ENCODE results near the gene LUC7L3. TPM values are rescaled to one million over a fixed set of nuclear protein-coding genes. Genes with fewer than 3 reads are reported as not detected.

LUC7L3 gene
- total RNA-seq, 4 donors from 2014 or later = 31.5 to 267 (median 42.6) TPM

GRCh38 chr17:50691550-50692447 lies 27.6 kb upstream of the LUC7L3 start:
- WGBS = 56% methylated on average over 6 of the region's 6 CpGs
- no peaks in the 10 kb centered on the region for H3K9me3 ChIP-seq
- peak in 1 of 2 donors; percentile 14 for DNase-seq (ENCODE audit: low spot score in 2 of 2)
- TF ChIP-seq POLR2AphosphoS5 (IDR thresholded peaks at IDR 0.05) = no peak
- TF ChIP-seq, protein P1, sequence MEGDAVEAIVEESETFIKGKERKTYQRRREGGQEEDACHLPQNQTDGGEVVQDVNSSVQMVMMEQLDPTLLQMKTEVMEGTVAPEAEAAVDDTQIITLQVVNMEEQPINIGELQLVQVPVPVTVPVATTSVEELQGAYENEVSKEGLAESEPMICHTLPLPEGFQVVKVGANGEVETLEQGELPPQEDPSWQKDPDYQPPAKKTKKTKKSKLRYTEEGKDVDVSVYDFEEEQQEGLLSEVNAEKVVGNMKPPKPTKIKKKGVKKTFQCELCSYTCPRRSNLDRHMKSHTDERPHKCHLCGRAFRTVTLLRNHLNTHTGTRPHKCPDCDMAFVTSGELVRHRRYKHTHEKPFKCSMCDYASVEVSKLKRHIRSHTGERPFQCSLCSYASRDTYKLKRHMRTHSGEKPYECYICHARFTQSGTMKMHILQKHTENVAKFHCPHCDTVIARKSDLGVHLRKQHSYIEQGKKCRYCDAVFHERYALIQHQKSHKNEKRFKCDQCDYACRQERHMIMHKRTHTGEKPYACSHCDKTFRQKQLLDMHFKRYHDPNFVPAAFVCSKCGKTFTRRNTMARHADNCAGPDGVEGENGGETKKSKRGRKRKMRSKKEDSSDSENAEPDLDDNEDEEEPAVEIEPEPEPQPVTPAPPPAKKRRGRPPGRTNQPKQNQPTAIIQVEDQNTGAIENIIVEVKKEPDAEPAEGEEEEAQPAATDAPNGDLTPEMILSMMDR (IDR thresholded peaks at IDR 0.05) = no peak
- TF ChIP-seq EP300 (IDR thresholded peaks at IDR 0.05) = no peak
- no peak for TF ChIP-seq POLR2A (IDR thresholded peaks at IDR 0.05)
- peaks cover 41% of the 10 kb centered on the region for H3K36me3 ChIP-seq
- peaks cover 12% of the 10 kb centered on the region for H3K4me1 ChIP-seq
- H3K4me3 ChIP-seq = no peak overlapping the region
- H3K27ac ChIP-seq = no peak overlapping the region
- no peaks in the 10 kb centered on the region for H3K27me3 ChIP-seq

DNA sequence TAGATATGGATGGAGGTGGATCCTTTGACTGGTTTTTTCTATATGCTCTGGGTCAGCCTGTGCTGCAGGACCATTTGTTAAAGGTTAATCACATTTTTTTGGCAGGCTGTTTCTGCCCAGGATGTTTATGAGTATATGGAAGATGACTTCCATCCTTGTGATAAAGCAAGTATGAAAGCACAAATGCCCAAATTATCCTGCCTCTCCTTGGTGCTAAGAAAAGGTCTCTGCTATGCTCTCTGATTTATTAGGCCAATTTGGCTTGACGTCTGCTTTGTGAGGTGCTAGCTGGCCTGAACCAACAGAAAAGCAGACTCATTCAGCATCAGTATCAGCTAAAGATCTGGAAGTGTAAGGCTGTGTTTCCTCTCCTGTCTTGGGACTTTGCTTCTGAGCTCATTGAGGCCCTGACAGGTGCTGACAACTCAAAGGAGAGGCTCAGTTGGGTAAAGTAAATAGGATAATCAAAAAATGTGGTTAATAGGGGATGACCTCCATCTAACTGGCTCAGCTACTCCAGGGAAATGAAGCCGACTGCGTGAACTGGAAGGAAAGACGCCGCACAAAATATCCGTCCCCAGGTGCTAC lies 26.9 kb upstream of the LUC7L3 start:
- no peaks in the 10 kb centered on the region for H3K27me3 ChIP-seq
- no peak overlapping the region for H3K4me3 ChIP-seq
- TF ChIP-seq EP300 (IDR thresholded peaks at IDR 0.05) (no peak), POLR2A (IDR thresholded peaks at IDR 0.05) (no peak)
- H3K27ac ChIP-seq = no peak overlapping the region
- H3K9me3 ChIP-seq = no peaks in the 10 kb centered on the region
- 91% methylated on average over 6 of the region's 6 CpGs for WGBS
- H3K36me3 ChIP-seq = peaks cover 49% of the 10 kb centered on the region
- peaks cover 9% of the 10 kb centered on the region for H3K4me1 ChIP-seq
- peak in 1 of 2 donors; percentile 14 for DNase-seq (ENCODE audit: low spot score in 2 of 2)

- WGBS = 80% methylated on average over 5 of the region's 5 CpGs
- H3K27ac ChIP-seq = no peak overlapping the region
- H3K4me1 ChIP-seq = peaks cover 9% of the 10 kb centered on the region
- H3K9me3 ChIP-seq = no peaks in the 10 kb centered on the region
- H3K27me3 ChIP-seq = no peaks in the 10 kb centered on the region
- TF ChIP-seq POLR2A (IDR thresholded peaks at IDR 0.05) (no peak), EP300 (IDR thresholded peaks at IDR 0.05) (no peak), POLR2AphosphoS5 (IDR thresholded peaks at IDR 0.05) (no peak)
- TF ChIP-seq, protein P1 (IDR thresholded peaks at IDR 0.05) = no peak
- peak in 1 of 2 donors; percentile 33 for DNase-seq (ENCODE audit: low spot score in 2 of 2)
- H3K36me3 ChIP-seq = peaks cover 55% of the 10 kb centered on the region
- H3K4me3 ChIP-seq = no peak overlapping the region
Measured at GRCh38 chr17:50693036-50693682, 26.2 kb upstream of the LUC7L3 start.

GRCh38 chr17:50696365-50696879 lies 23.0 kb upstream of the LUC7L3 start:
- TF ChIP-seq EP300 (IDR thresholded peaks at IDR 0.05) (no peak), POLR2AphosphoS5 (IDR thresholded peaks at IDR 0.05) (no peak), POLR2A (IDR thresholded peaks at IDR 0.05) (no peak)
- Histone ChIP-seq H3K27me3 (no peaks in the 10 kb centered on the region), H3K27ac (no peak overlapping the region), H3K4me3 (no peak overlapping the region), H3K36me3 (peaks cover 75% of the 10 kb centered on the region), H3K9me3 (no peaks in the 10 kb centered on the region), H3K4me1 (peaks cover 4% of the 10 kb centered on the region)
- no peak for DNase-seq (ENCODE audit: low spot score in 2 of 2)
- WGBS = 87% methylated on average over 3 of the region's 3 CpGs

DNA sequence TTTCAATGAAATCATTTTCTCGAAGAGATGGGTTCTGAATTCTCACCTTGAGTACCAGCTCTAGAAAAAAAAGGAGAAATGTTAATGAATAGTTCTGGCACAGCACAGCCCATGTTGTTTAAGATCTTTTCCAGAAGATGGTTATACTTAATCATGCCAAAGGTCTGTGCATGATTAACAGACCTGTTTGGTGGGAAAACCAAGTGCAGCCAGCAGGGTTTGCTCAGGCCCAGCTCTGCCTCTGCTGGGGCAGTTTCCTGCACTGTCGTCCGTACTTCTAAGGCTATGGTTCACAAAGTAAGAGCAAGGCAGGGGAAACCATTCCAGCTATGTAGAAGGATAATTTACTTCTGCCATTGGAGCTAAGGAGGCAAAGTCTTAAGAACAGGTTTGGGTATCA lies 22.3 kb upstream of the LUC7L3 start:
- no peak overlapping the region for H3K27ac ChIP-seq
- no peak for DNase-seq (ENCODE audit: low spot score in 2 of 2)
- no peak overlapping the region for H3K4me3 ChIP-seq
- H3K36me3 ChIP-seq = peaks cover 75% of the 10 kb centered on the region
- peaks cover 4% of the 10 kb centered on the region for H3K4me1 ChIP-seq
- no peaks in the 10 kb centered on the region for H3K27me3 ChIP-seq
- WGBS = 69% methylated on average over 3 of the region's 3 CpGs
- no peaks in the 10 kb centered on the region for H3K9me3 ChIP-seq
- TF ChIP-seq POLR2AphosphoS5 (IDR thresholded peaks at IDR 0.05) (no peak), POLR2A (IDR thresholded peaks at IDR 0.05) (no peak), EP300 (IDR thresholded peaks at IDR 0.05) (no peak)
- TF ChIP-seq, protein P1 (IDR thresholded peaks at IDR 0.05) = no peak
